Glutamatergic neuron (in vitro differentiated cells): ENCODE data around the gene PNCK. TPM values are rescaled to one million over a fixed set of nuclear protein-coding genes. Genes with fewer than 3 reads are reported as not detected.
"Not testable (repeated sequence)": the region's sequence is repeated elsewhere in the genome, so short reads cannot be mapped to it uniquely, and the experiment has no call there.

ENCODE experiments used
- DNase-seq: peaks from one replicate; pipeline ENCODE4 v3.0.0; 2022
- H3K27ac Mint-ChIP-seq: one replicate; pipeline ENCODE4 v1.8.0; 2020; ENCODE audit warnings: mild to moderate bottlenecking, mixed read lengths, inconsistent platforms; ENCODE audit not compliant: unreplicated experiment
- H3K27me3 Mint-ChIP-seq: one replicate; pipeline ENCODE4 v1.8.0; 2020; ENCODE audit warnings: mild to moderate bottlenecking, moderate library complexity, mixed read lengths, inconsistent platforms; ENCODE audit not compliant: unreplicated experiment
- H3K36me3 Mint-ChIP-seq: one replicate; pipeline ENCODE4 v1.8.0; 2020; ENCODE audit warnings: mild to moderate bottlenecking, mixed read lengths, inconsistent platforms; ENCODE audit not compliant: unreplicated experiment
- H3K4me1 Mint-ChIP-seq: one replicate; pipeline ENCODE4 v1.8.0; 2020; ENCODE audit warnings: mild to moderate bottlenecking, low read depth, mixed read lengths, inconsistent platforms; ENCODE audit not compliant: unreplicated experiment
- H3K4me3 Mint-ChIP-seq: one replicate; pipeline ENCODE4 v1.8.0; 2020; ENCODE audit warnings: mild to moderate bottlenecking, mixed read lengths, inconsistent platforms; ENCODE audit not compliant: unreplicated experiment
- H3K9me3 Mint-ChIP-seq: one replicate; pipeline ENCODE4 v1.8.0; 2020; ENCODE audit warnings: mild to moderate bottlenecking, moderate library complexity, mixed read lengths, inconsistent platforms; ENCODE audit not compliant: unreplicated experiment
- CTCF ChIP-seq: fragments of 200-600 bp; sonication (generic); IDR thresholded peaks from one replicate; pipeline ENCODE4 v1.5.0; 2021; ENCODE audit not compliant: partially characterized antibody, unreplicated experiment
- total RNA-seq: library from RNA; stranded (reverse); fragmentation: NEBNext Ultra II Directional; extraction: Animal tissue kit (Norgen Biotek cat#: 25700); gene quantifications from one replicate; pipeline ENCODE4 v1.2.1, GENCODE V29; 2021; ENCODE audit not compliant: unreplicated experiment

The PNCK gene
- total RNA-seq, 1 donor from 2014 or later = 4.3 TPM

GRCh38 chrX:153692003-153692402 is 18.4 kb upstream of the PNCK start:
- no peak for DNase-seq
- Mint-ChIP-seq H3K4me1 (no peaks in the 10 kb centered on the region), H3K9me3 (peaks cover 1% of the 10 kb centered on the region), H3K36me3 (no peaks in the 10 kb centered on the region), H3K27me3 (no peaks in the 10 kb centered on the region), H3K27ac (no peak overlapping the region), H3K4me3 (no peak overlapping the region)
- no peak for TF ChIP-seq CTCF

DNA sequence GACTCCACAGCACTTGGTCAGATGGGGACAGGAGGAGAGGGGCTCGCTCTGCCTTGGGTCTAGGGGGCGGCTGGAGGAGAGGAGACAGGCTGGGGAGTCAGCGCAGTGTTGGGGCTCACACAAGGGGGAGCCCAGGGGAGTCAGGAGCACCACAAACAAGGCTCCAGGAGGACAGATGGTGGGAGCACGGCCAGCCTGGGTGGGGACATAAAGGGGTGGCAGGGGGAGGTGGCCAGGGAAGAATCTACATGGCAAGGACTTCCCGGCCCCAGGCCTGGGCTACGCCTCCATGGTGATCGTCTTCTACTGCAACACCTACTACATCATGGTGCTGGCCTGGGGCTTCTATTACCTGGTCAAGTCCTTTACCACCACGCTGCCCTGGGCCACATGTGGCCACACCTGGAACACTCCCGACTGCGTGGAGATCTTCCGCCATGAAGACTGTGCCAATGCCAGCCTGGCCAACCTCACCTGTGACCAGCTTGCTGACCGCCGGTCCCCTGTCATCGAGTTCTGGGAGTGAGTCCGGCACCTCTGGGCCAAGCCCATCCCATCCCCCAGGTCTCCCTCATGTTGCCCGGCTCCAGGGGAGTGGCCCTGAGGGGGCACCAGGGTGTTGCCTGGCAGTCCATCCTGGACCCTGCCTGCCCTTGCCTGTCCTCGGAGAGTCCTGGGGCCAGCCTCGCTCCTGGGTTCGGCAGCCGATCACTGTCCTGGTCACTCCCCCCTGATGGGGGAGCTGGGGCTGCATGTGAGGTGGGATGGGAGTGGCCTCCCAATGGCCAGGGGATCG is 17.6 kb upstream of the PNCK start:
- not testable (repeated sequence) for H3K4me1 Mint-ChIP-seq, H3K9me3 Mint-ChIP-seq, H3K4me3 Mint-ChIP-seq

GRCh38 chrX:153690466-153690865 is 16.9 kb upstream of the PNCK start:
- Mint-ChIP-seq H3K27me3 (no peaks in the 10 kb centered on the region), H3K4me1 (peaks cover 2% of the 10 kb centered on the region), H3K27ac (no peak overlapping the region), H3K36me3 (no peaks in the 10 kb centered on the region), H3K4me3 (peak overlapping the region; percentile 68), H3K9me3 (no peaks in the 10 kb centered on the region)
- DNase-seq = no peak
- no peak for TF ChIP-seq CTCF

More for the DNA sequence above, 17.6 kb upstream of the PNCK start:
- H3K27me3 Mint-ChIP-seq, H3K27ac Mint-ChIP-seq, H3K36me3 Mint-ChIP-seq, DNase-seq: not testable (repeated sequence)

DNA sequence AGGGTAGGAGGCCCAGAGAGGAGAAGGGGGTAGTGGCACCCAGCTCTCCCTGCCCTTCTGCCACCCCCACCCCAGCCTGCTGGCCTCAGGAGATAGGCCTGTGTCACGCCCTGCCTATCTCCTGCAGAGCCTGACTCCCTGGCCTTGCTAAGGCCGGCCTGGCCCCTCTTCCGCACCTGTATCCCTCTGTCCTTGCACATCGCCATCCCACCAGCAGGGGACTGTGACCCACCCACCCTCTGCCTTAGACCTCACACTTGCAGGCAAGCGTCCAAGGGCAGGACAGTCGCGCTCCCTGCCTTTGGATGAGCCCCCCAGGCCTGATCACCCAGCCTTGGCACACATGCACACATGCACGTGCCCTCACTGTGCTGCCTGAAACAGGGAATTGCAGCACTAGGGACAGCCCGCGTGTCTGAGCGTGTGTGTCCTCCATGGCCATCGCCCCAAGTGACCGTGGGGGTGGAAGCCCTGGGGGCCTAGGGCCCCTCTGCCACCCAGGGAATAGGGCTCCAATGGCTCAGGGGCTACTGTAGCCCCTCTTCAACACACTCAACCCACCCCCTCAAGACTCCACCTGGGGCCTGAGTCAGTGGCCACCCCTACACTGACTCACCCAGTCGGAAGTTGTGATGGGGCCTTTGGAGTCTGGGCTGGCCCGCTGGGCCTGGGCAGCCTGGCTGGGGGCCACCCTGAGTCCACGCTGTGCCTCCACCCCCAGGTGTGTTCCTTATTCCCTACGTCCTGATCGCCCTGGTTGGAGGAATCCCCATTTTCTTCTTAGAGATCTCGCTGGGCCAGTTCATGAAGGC is 16.2 kb upstream of the PNCK start:
- no peaks in the 10 kb centered on the region for H3K36me3 Mint-ChIP-seq
- H3K27ac Mint-ChIP-seq = no peak overlapping the region
- peak overlapping the region; percentile 68 for H3K4me3 Mint-ChIP-seq
- peaks cover 2% of the 10 kb centered on the region for H3K4me1 Mint-ChIP-seq
- peak; percentile 29 for TF ChIP-seq CTCF
- DNase-seq = peak; percentile 62
- no peaks in the 10 kb centered on the region for H3K27me3 Mint-ChIP-seq
- H3K9me3 Mint-ChIP-seq = no peaks in the 10 kb centered on the region

- no peaks in the 10 kb centered on the region for H3K36me3 Mint-ChIP-seq
- no peak for TF ChIP-seq CTCF
Measured at GRCh38 chrX:153688911-153689590, 15.4 kb upstream of the PNCK start.

More at GRCh38 chrX:153688911-153689590, 15.4 kb upstream of the PNCK start:
- Mint-ChIP-seq H3K4me1 (peaks cover 2% of the 10 kb centered on the region), H3K27me3 (no peaks in the 10 kb centered on the region), H3K27ac (no peak overlapping the region), H3K4me3 (peak overlapping the region; percentile 67), H3K9me3 (no peaks in the 10 kb centered on the region)
- peak; percentile 36 for DNase-seq
